Measurements from ENCODE around the gene CFAP54. TPM values are rescaled to one million over a fixed set of nuclear protein-coding genes. Genes with fewer than 3 reads are reported as not detected.
A peak's percentile ranks its signal among the peaks of the same experiment; 100 is the strongest.

Gene CFAP54
- total RNA-seq, 1 experiment from 2014 or later, result 0.71 TPM

DNA sequence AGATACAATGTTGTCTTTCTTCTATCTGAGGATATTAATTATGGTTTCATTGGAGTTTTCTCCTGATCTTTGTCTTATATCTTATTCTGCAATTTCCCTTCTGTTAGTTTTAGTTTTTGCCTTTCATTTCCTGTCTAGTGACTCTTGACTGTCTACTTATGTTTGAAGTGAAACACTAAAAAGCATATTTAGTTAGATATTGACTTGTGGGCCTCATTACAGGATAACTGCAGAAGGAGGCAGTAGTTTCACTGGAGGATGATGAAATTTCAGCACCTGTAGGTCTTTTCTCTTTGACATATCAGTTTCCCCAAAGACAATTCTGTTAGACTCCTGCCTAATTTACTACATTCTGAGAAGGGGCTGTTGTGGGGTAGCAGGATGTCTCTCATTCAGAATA, 320.1 kb downstream of the CFAP54 start:
- Histone ChIP-seq H3K27ac (ENCODE audit: low read depth, low read length, poor library complexity, severe bottlenecking) (no peak overlapping the region), H3K4me3 (ENCODE audit: low read depth, low read length, poor library complexity, severe bottlenecking) (no peak overlapping the region), H3K9me3 (ENCODE audit: low read depth, low read length, poor library complexity, severe bottlenecking) (no peaks in the 10 kb centered on the region), H3K36me3 (ENCODE audit: insufficient read depth, low read length, poor library complexity, severe bottlenecking) (no peaks in the 10 kb centered on the region), H3K27me3 (replicated peaks; ENCODE audit: insufficient read depth, low read depth, low read length, poor library complexity) (no peaks in the 10 kb centered on the region), H3K4me1 (ENCODE audit: insufficient read depth, low read length, poor library complexity, severe bottlenecking) (no peaks in the 10 kb centered on the region)
- CTCF ChIA-PET, result no interaction called here
- TF ChIP-seq, protein P1, sequence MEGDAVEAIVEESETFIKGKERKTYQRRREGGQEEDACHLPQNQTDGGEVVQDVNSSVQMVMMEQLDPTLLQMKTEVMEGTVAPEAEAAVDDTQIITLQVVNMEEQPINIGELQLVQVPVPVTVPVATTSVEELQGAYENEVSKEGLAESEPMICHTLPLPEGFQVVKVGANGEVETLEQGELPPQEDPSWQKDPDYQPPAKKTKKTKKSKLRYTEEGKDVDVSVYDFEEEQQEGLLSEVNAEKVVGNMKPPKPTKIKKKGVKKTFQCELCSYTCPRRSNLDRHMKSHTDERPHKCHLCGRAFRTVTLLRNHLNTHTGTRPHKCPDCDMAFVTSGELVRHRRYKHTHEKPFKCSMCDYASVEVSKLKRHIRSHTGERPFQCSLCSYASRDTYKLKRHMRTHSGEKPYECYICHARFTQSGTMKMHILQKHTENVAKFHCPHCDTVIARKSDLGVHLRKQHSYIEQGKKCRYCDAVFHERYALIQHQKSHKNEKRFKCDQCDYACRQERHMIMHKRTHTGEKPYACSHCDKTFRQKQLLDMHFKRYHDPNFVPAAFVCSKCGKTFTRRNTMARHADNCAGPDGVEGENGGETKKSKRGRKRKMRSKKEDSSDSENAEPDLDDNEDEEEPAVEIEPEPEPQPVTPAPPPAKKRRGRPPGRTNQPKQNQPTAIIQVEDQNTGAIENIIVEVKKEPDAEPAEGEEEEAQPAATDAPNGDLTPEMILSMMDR (conservative IDR thresholded peaks at IDR 0.05; ENCODE audit: low read depth, low read length), result no peak
- TF ChIP-seq EZH2 (IDR thresholded peaks at IDR 0.05; ENCODE audit: borderline replicate concordance, low read depth, low read length, poor library complexity, severe bottlenecking), result no peak
- POLR2A ChIA-PET (ENCODE audit: low non-redundant PET), result no interaction called here
- no TSS peak for BruUV-seq (replicated peaks)
- intact Hi-C loops (cut with micrococcal nuclease; ENCODE audit: unreplicated experiment), result no loop called here
- no peak for DNase-seq (ENCODE audit: low spot score)

DNA sequence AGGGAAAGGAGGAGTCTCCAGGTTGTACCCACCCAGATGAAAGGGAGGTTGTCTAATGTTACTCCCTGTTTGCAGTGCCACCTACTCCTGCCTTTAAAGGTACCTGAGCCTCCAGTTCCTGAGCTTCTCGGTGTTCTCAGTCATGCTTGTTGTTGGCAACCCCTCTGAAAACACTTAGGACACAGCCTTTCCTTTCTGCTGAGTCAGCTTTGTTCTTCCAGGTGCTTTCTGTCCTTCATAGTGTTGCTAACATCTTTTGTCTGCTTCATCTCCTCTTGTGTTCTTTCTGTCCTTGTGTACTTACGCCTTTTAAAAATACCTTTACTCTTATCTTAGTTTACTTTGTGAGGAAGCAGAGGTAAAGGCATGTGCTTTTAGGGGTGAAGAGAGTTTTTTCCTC, 320.7 kb downstream of the CFAP54 start:
- intact Hi-C loops (cut with micrococcal nuclease; ENCODE audit: unreplicated experiment), result no loop called here
- BruUV-seq (replicated peaks), result no TSS peak
- Histone ChIP-seq H3K27ac (ENCODE audit: low read depth, low read length, poor library complexity, severe bottlenecking) (no peak overlapping the region), H3K4me3 (ENCODE audit: low read depth, low read length, poor library complexity, severe bottlenecking) (no peak overlapping the region), H3K36me3 (ENCODE audit: insufficient read depth, low read length, poor library complexity, severe bottlenecking) (no peaks in the 10 kb centered on the region), H3K9me3 (ENCODE audit: low read depth, low read length, poor library complexity, severe bottlenecking) (no peaks in the 10 kb centered on the region), H3K4me1 (ENCODE audit: insufficient read depth, low read length, poor library complexity, severe bottlenecking) (no peaks in the 10 kb centered on the region), H3K27me3 (replicated peaks; ENCODE audit: insufficient read depth, low read depth, low read length, poor library complexity) (no peaks in the 10 kb centered on the region)
- ChIA-PET CTCF (no interaction called here), POLR2A (ENCODE audit: low non-redundant PET) (no interaction called here)
- TF ChIP-seq EZH2 (IDR thresholded peaks at IDR 0.05; ENCODE audit: borderline replicate concordance, low read depth, low read length, poor library complexity, severe bottlenecking), result no peak
- DNase-seq (ENCODE audit: low spot score), result no peak

DNA sequence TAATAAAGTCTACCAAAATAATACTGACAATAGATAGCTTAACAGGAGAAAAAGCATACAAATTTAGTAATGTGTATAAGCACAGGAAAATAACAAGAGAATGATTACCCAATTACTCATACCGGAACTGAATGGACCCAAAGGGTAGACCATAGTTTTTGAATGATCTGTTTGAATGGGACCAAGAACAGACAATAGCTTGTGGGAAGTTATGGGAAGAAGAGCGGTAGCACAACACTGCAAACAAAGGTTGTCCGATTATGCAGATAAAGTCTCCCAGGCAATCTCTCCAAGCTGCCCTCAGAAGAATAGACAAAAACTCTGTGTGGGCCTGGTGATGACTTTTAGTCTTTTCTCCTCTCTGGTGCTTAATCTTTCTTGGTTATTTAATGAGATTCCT, 321.1 kb downstream of the CFAP54 start:
- no peaks in the 10 kb centered on the region for H3K27me3 ChIP-seq (replicated peaks; ENCODE audit: insufficient read depth, low read depth, low read length, poor library complexity)
- intact Hi-C loops (cut with micrococcal nuclease; ENCODE audit: unreplicated experiment), result no loop called here
- no peak overlapping the region for H3K4me3 ChIP-seq (ENCODE audit: low read depth, low read length, poor library complexity, severe bottlenecking)
- ChIA-PET CTCF (no interaction called here), POLR2A (ENCODE audit: low non-redundant PET) (no interaction called here)
- no peaks in the 10 kb centered on the region for H3K36me3 ChIP-seq (ENCODE audit: insufficient read depth, low read length, poor library complexity, severe bottlenecking)
- H3K27ac ChIP-seq (ENCODE audit: low read depth, low read length, poor library complexity, severe bottlenecking), result no peak overlapping the region
- no TSS peak for BruUV-seq (replicated peaks)
- TF ChIP-seq, protein P1 (conservative IDR thresholded peaks at IDR 0.05; ENCODE audit: low read depth, low read length), result no peak
- TF ChIP-seq EZH2 (IDR thresholded peaks at IDR 0.05; ENCODE audit: borderline replicate concordance, low read depth, low read length, poor library complexity, severe bottlenecking), result no peak
- DNase-seq (ENCODE audit: low spot score), result no peak
- no peaks in the 10 kb centered on the region for H3K9me3 ChIP-seq (ENCODE audit: low read depth, low read length, poor library complexity, severe bottlenecking)
- no peaks in the 10 kb centered on the region for H3K4me1 ChIP-seq (ENCODE audit: insufficient read depth, low read length, poor library complexity, severe bottlenecking)

DNA sequence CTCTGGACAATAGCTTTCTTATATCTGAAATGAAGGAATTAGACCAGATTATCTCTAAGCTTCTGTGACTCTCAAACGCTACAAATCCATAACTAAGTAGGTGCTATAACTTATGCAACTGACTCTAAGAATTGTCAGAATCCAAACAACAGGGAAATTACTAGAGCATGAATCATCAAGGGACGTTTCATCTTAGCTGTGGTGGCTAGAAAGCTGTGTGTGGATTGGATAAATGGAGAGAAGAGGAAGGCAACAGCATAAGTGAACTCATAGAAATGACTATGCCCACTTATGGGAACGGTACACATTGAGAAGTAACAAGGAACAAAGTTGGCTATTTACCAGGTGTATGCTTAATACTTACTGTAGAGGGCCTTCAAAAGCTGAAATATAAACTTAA, 321.7 kb downstream of the CFAP54 start:
- intact Hi-C loops (cut with micrococcal nuclease; ENCODE audit: unreplicated experiment), result no loop called here
- no peak overlapping the region for H3K4me3 ChIP-seq (ENCODE audit: low read depth, low read length, poor library complexity, severe bottlenecking)
- H3K9me3 ChIP-seq (ENCODE audit: low read depth, low read length, poor library complexity, severe bottlenecking), result no peaks in the 10 kb centered on the region
- H3K4me1 ChIP-seq (ENCODE audit: insufficient read depth, low read length, poor library complexity, severe bottlenecking), result no peaks in the 10 kb centered on the region
- BruUV-seq (replicated peaks), result no TSS peak
- no peaks in the 10 kb centered on the region for H3K36me3 ChIP-seq (ENCODE audit: insufficient read depth, low read length, poor library complexity, severe bottlenecking)
- no peak overlapping the region for H3K27ac ChIP-seq (ENCODE audit: low read depth, low read length, poor library complexity, severe bottlenecking)
- no peak for TF ChIP-seq EZH2 (IDR thresholded peaks at IDR 0.05; ENCODE audit: borderline replicate concordance, low read depth, low read length, poor library complexity, severe bottlenecking)
- TF ChIP-seq, protein P1 (conservative IDR thresholded peaks at IDR 0.05; ENCODE audit: low read depth, low read length), result no peak
- ChIA-PET POLR2A (ENCODE audit: low non-redundant PET) (no interaction called here), CTCF (no interaction called here)
- no peaks in the 10 kb centered on the region for H3K27me3 ChIP-seq (replicated peaks; ENCODE audit: insufficient read depth, low read depth, low read length, poor library complexity)
- peak; percentile 41 for DNase-seq (ENCODE audit: low spot score)

Measured in A673 (cell line).